ENCODE results near the gene PHYKPL. TPM values are rescaled to one million over a fixed set of nuclear protein-coding genes. Genes with fewer than 3 reads are reported as not detected.

PHYKPL gene
- total and polyA plus RNA-seq, 2 of the 8 experiments (the other 6 are each of a cell fraction or from before 2014, with no cell fraction given), result 25.1 to 32.1 TPM

GRCh38 chr5:178180141-178180863, 52.3 kb downstream of the PHYKPL start:
- Histone ChIP-seq H2BK12ac (ENCODE audit: low read depth, low read length) (peak overlapping the region; percentile 96), H3K4ac (replicated peaks; ENCODE audit: insufficient read length, low read depth, low read length) (peak overlapping the region; percentile 82), H3K27me3 (replicated peaks in 1 of 4; ENCODE audit: control insufficient read depth in 3 of 4, extremely low read depth in 1 of 4, insufficient read depth in 3 of 4, low read length in 3 of 4) (no peaks in the 10 kb centered on the region), H2AFZ (ENCODE audit: low read length) (no peak overlapping the region), H3K23ac (ENCODE audit: insufficient read length) (no peak overlapping the region), H4K91ac (replicated peaks; ENCODE audit: insufficient read length, low read length) (peak overlapping the region; percentile 94), H2BK120ac (replicated peaks; ENCODE audit: low read depth, low read length) (peak overlapping the region; percentile 80), H4K5ac (ENCODE audit: insufficient read length, low read depth, low read length) (peak overlapping the region; percentile 46), H2BK15ac (ENCODE audit: low read length) (peak overlapping the region; percentile 88; the same call in 1 of the 2 replicates), H3K36me3 (ENCODE audit: control insufficient read depth in 2 of 4, insufficient read depth in 4 of 4, low read length in 3 of 4) (no peaks in the 10 kb centered on the region), H3K79me1 (ENCODE audit: low read depth, low read length) (no peaks in the 10 kb centered on the region), H3K14ac (ENCODE audit: insufficient read length) (no peak overlapping the region), H3K27ac (ENCODE audit: low read depth, low read length) (peak overlapping the region; percentile 98), H3K9me3 (ENCODE audit: insufficient read depth in 2 of 2, low read depth in 1 of 2, low read length in 1 of 2) (no peaks in the 10 kb centered on the region), H3K4me2 (ENCODE audit: insufficient read depth in 1 of 2, low read depth in 2 of 2, low read length in 2 of 2) (peak overlapping the region; percentile 83 to 86), H3K4me3 (ENCODE audit: extremely low read depth in 1 of 4, insufficient read depth in 2 of 4, low read depth in 3 of 4, low read length in 4 of 4) (peak overlapping the region; percentile 20 to 49 (median 26); a peak in 6 of 8 replicates), H2BK5ac (ENCODE audit: low read depth, low read length) (peak overlapping the region; percentile 97), H3K9ac (replicated peaks in 1 of 4; ENCODE audit: extremely low read depth in 1 of 4, low read depth in 3 of 4, low read length in 3 of 4) (peak overlapping the region in 3 of 4 experiments; percentile 70 to 90 (median 81); a peak in 6 of 7 replicates), H3K4me1 (replicated peaks in 1 of 4; ENCODE audit: control insufficient read depth in 3 of 4, insufficient read depth in 4 of 4, low read length in 3 of 4) (peaks cover 0 to 25% (median 16%) of the 10 kb centered on the region in 4 experiments; a peak in 6 of 7 replicates), H2AK5ac (ENCODE audit: low read depth, low read length) (no peak overlapping the region; the same call in 1 of the 2 replicates), H3K56ac (replicated peaks; ENCODE audit: insufficient read length, low read depth, low read length) (peak overlapping the region; percentile 60), H4K20me1 (replicated peaks in 1 of 2; ENCODE audit: control insufficient read depth in 1 of 2, insufficient read depth in 2 of 2, low read length in 2 of 2) (no peaks in the 10 kb centered on the region), H3K23me2 (ENCODE audit: low read depth, low read length) (0 out of 2 replicates have a peak, but pooled peaks cover 2% of the 10 kb centered on the region), H3K79me2 (ENCODE audit: control insufficient read depth in 1 of 2, insufficient read depth in 2 of 2, low read length in 2 of 2) (no peaks in the 10 kb centered on the region), H4K8ac (ENCODE audit: extremely low read depth, insufficient read depth, low read length) (peak overlapping the region; percentile 87; the same call in 1 of the 2 replicates), H2BK20ac (ENCODE audit: low read length) (peak overlapping the region; percentile 94; the same call in 1 of the 2 replicates), H3K18ac (ENCODE audit: extremely low read depth, low read length) (peak overlapping the region; percentile 99)
- 2% methylated on average over 9 of the region's 9 CpGs; no CpG with 5 or more reads in 1 of the 2 experiments for WGBS, 2 experiments (ENCODE audit: extremely low coverage in 1 of 2, insufficient coverage in 1 of 2, insufficient read length in 1 of 2, insufficient replicate concordance in 2 of 2, low coverage in 1 of 2, low lambda C conversion rate in 2 of 2, missing lambda C conversion rate in 1 of 2)
- CTCF ChIA-PET (ENCODE audit: partially characterized antibody), result interaction anchor here (0.6 to 7.2 kb wide), 10 partner anchors 11 to 263 kb away, joined by 3 to 54 read pairs (median 4); partner anchors contain the start of gene HNRNPAB
- FAIRE-seq (peak; percentile 96), DNase-seq (ENCODE audit: low read depth in 1 of 2, low spot score in 2 of 2) (peak; percentile 79 to 89)
- POLR2A ChIA-PET (ENCODE audit: partially characterized antibody), result interaction anchor here (0.7 to 38.5 kb wide), 27 partner anchors 10 to 1974 kb away, joined by 3 to 985 read pairs (median 4); partner anchors contain the start of genes HNRNPAB, NHP2 and PHYKPL
- TF ChIP-seq POLR2A (IDR thresholded peaks at IDR 0.05; ENCODE audit: control extremely low read depth in 1 of 2, low read depth in 2 of 2, low read length in 2 of 2), result peak; percentile 45 to 73
- TF ChIP-seq POU5F1 (IDR thresholded peaks at IDR 0.05; ENCODE audit: low read depth, low read length), result 0 out of 2 replicates have a peak, but pooled peaks have one; percentile 51
- peak; percentile 19; the same call in 1 of the 2 replicates for TF ChIP-seq CEBPB (IDR thresholded peaks at IDR 0.05; ENCODE audit: low read depth, low read length)
- TF ChIP-seq CREB1 (IDR thresholded peaks at IDR 0.05), result peak; percentile 75
- no peak for TF ChIP-seq CBX8 (IDR thresholded peaks at IDR 0.05; ENCODE audit: borderline replicate concordance, low read depth, low read length)
- TF ChIP-seq PHF8 (conservative IDR thresholded peaks at IDR 0.05; ENCODE audit: low read depth, low read length), result 0 out of 2 replicates have a peak, but pooled peaks have one; percentile 30
- TF ChIP-seq TAF1 (IDR thresholded peaks at IDR 0.05; ENCODE audit: low read depth, low read length), result peak; percentile 72
- TF ChIP-seq RBBP5 (IDR thresholded peaks at IDR 0.05; ENCODE audit: borderline replicate concordance, low read depth, low read length), result peak; percentile 85; the same call in 1 of the 2 replicates
- no peak for TF ChIP-seq BCL11A (IDR thresholded peaks at IDR 0.05; ENCODE audit: low read depth in 2 of 2, low read length in 2 of 2)
- 0 out of 2 replicates have a peak, but pooled peaks have one; percentile 35 for TF ChIP-seq TEAD4 (IDR thresholded peaks at IDR 0.05; ENCODE audit: low read depth, low read length)
- TF ChIP-seq, protein P1, sequence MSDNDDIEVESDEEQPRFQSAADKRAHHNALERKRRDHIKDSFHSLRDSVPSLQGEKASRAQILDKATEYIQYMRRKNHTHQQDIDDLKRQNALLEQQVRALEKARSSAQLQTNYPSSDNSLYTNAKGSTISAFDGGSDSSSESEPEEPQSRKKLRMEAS (IDR thresholded peaks at IDR 0.05), result peak; percentile 95
